Caco-2 (cell line): Measurements from ENCODE around the gene FBXL22. TPM values are rescaled to one million over a fixed set of nuclear protein-coding genes. Genes with fewer than 3 reads are reported as not detected.

Experiments used
- BruUV-seq: library from RNA; stranded (reverse); fragments of 400-500 nt; replicated peaks from 2 replicates; lab custom pipeline; 2021; lab: Mats Ljungman, UMichigan
- CTCF ChIA-PET: fragments of 300-600 bp; sonication (Branson Sonifier 250); formaldehyde crosslinking; loops from one replicate; lab custom pipeline; 2022; ENCODE audit warnings: antibody characterized with exemption; lab: Charles Lee
- POLR2A ChIA-PET: fragments of 300-600 bp; sonication (Branson Sonifier 250); formaldehyde crosslinking; loops from one replicate; lab custom pipeline; 2022; ENCODE audit warnings: antibody characterized with exemption; lab: Charles Lee
- DNase-seq, 2 experiments: peaks; one replicate each; pipeline versions ENCODE4 v3.0.0 to v3.0.0-alpha.2; 2020 to 2022
- H3K27me3 ChIP-seq: replicated peaks from 2 replicates; pipeline ENCODE4 v1.6.0; 2011; ENCODE audit warnings: low read length; ENCODE audit not compliant: control insufficient read depth, insufficient read depth
- H3K36me3 ChIP-seq: 2 replicates; pipeline ENCODE4 v1.5.1; 2011; ENCODE audit warnings: low read length; ENCODE audit not compliant: control insufficient read depth, insufficient read depth
- H3K4me1 ChIP-seq: fragments of 250-450 bp; sonication (Bioruptor Pico); 2 replicates; pipeline ENCODE4 v1.5.1; 2020; ENCODE audit warnings: mild to moderate bottlenecking
- H3K4me3 ChIP-seq: 2 replicates; pipeline ENCODE4 v1.5.1; 2011; ENCODE audit warnings: low read depth, mild to moderate bottlenecking, control low read depth, low read length
- H3K9me3 ChIP-seq: fragments of 250-450 bp; sonication (Bioruptor Pico); 2 replicates; pipeline ENCODE4 v1.5.1; 2020; ENCODE audit warnings: mild to moderate bottlenecking, moderate library complexity
- H3K27ac Mint-ChIP-seq: one replicate; pipeline ENCODE4 v1.8.0; 2022; ENCODE audit warnings: mixed read lengths; ENCODE audit not compliant: unreplicated experiment
- H3K27me3 Mint-ChIP-seq: one replicate; pipeline ENCODE4 v1.8.0; 2022; ENCODE audit warnings: mixed read lengths; ENCODE audit not compliant: insufficient read depth, unreplicated experiment
- H3K36me3 Mint-ChIP-seq: one replicate; pipeline ENCODE4 v1.8.0; 2022; ENCODE audit warnings: mild to moderate bottlenecking, mixed read lengths; ENCODE audit not compliant: insufficient read depth, unreplicated experiment
- H3K4me1 Mint-ChIP-seq: one replicate; pipeline ENCODE4 v1.8.0; 2022; ENCODE audit warnings: low read depth, mixed read lengths; ENCODE audit not compliant: unreplicated experiment
- H3K4me3 Mint-ChIP-seq: one replicate; pipeline ENCODE4 v1.8.0; 2022; ENCODE audit warnings: mild to moderate bottlenecking, moderate library complexity, mixed read lengths; ENCODE audit not compliant: unreplicated experiment
- H3K9me3 Mint-ChIP-seq: one replicate; pipeline ENCODE4 v1.8.0; 2022; ENCODE audit warnings: mixed read lengths; ENCODE audit not compliant: unreplicated experiment
- CTCF ChIP-seq, 2 experiments: fragments of 200-600 bp in 1 of 2; IDR thresholded peaks; 1 replicate in 1 of 2; 2 replicates in 1 of 2; pipeline versions ENCODE4 v1.5.1 to v1.8.0; 2011 to 2022; ENCODE audit warnings: antibody characterized with exemption in 1 of 2, control low read depth in 1 of 2, inconsistent platforms in 1 of 2, low read depth in 1 of 2, low read length in 1 of 2, mild to moderate bottlenecking in 1 of 2, moderate library complexity in 1 of 2; ENCODE audit not compliant: insufficient read depth in 1 of 2, severe bottlenecking in 1 of 2, unreplicated experiment in 1 of 2
- intact Hi-C: fragments of 100-400 bp; cut with micrococcal nuclease; formaldehyde crosslinking; loops from one replicate; pipeline ENCODE4 v1.10.0; 2022; ENCODE audit not compliant: unreplicated experiment
- total RNA-seq: library from RNA; stranded (reverse); gene quantifications from 2 replicates; pipeline ENCODE4 v1.2.3, GENCODE V29; 2022

FBXL22 gene
- total RNA-seq, 1 experiment from 2014 or later = not detected

- POLR2A ChIA-PET = no interaction called here
- Histone ChIP-seq H3K27me3 (no peaks in the 10 kb centered on the region), H3K36me3 (no peaks in the 10 kb centered on the region; the same call in 1 of the 2 replicates), H3K4me3 (no peak overlapping the region), H3K4me1 (no peaks in the 10 kb centered on the region), H3K9me3 (no peaks in the 10 kb centered on the region)
- Mint-ChIP-seq H3K36me3 (peaks cover 8% of the 10 kb centered on the region), H3K4me1 (no peaks in the 10 kb centered on the region), H3K4me3 (no peak overlapping the region), H3K9me3 (peaks cover 18% of the 10 kb centered on the region), H3K27ac (no peak overlapping the region), H3K27me3 (no peaks in the 10 kb centered on the region)
- no TSS peak for BruUV-seq
- CTCF ChIA-PET = no interaction called here
- DNase-seq = no peak
- intact Hi-C loops = no loop called here
- no peak for TF ChIP-seq CTCF (IDR thresholded peaks at IDR 0.05; ENCODE audit: insufficient read depth in 1 of 2, low read depth in 1 of 2, low read length in 1 of 2, severe bottlenecking in 1 of 2, unreplicated experiment in 1 of 2)
These were observed 26.2 kb downstream of the FBXL22 start for GRCh38 chr15:63623232-63623969.

- no peak overlapping the region for H3K27ac Mint-ChIP-seq
- Histone ChIP-seq H3K9me3 (no peaks in the 10 kb centered on the region), H3K4me3 (no peak overlapping the region), H3K27me3 (no peaks in the 10 kb centered on the region), H3K36me3 (no peaks in the 10 kb centered on the region; the same call in 1 of the 2 replicates), H3K4me1 (no peaks in the 10 kb centered on the region)
- no peaks in the 10 kb centered on the region for H3K4me1 Mint-ChIP-seq
- peaks cover under 1% of the 10 kb centered on the region for H3K9me3 Mint-ChIP-seq
- no peaks in the 10 kb centered on the region for H3K27me3 Mint-ChIP-seq
- no peak for TF ChIP-seq CTCF (IDR thresholded peaks at IDR 0.05; ENCODE audit: insufficient read depth in 1 of 2, low read depth in 1 of 2, low read length in 1 of 2, severe bottlenecking in 1 of 2, unreplicated experiment in 1 of 2)
- no TSS peak for BruUV-seq
- no peak for DNase-seq
- POLR2A ChIA-PET = no interaction called here
- intact Hi-C loops = no loop called here
- peaks cover 8% of the 10 kb centered on the region for H3K36me3 Mint-ChIP-seq
- CTCF ChIA-PET = no interaction called here
- no peak overlapping the region for H3K4me3 Mint-ChIP-seq
These were observed 29.8 kb downstream of the FBXL22 start for GRCh38 chr15:63626955-63627354.

GRCh38 chr15:63628123-63628822 lies 31.1 kb downstream of the FBXL22 start:
- BruUV-seq = no TSS peak
- Histone ChIP-seq H3K4me1 (no peaks in the 10 kb centered on the region), H3K9me3 (no peaks in the 10 kb centered on the region), H3K27me3 (no peaks in the 10 kb centered on the region), H3K36me3 (no peaks in the 10 kb centered on the region; the same call in 1 of the 2 replicates), H3K4me3 (no peak overlapping the region)
- Mint-ChIP-seq H3K27ac (no peak overlapping the region), H3K36me3 (peaks cover 18% of the 10 kb centered on the region), H3K4me3 (no peak overlapping the region), H3K9me3 (no peaks in the 10 kb centered on the region), H3K27me3 (no peaks in the 10 kb centered on the region), H3K4me1 (no peaks in the 10 kb centered on the region)
- DNase-seq = no peak
- ChIA-PET CTCF (no interaction called here), POLR2A (no interaction called here)
- intact Hi-C loops = no loop called here
- no peak for TF ChIP-seq CTCF (IDR thresholded peaks at IDR 0.05; ENCODE audit: insufficient read depth in 1 of 2, low read depth in 1 of 2, low read length in 1 of 2, severe bottlenecking in 1 of 2, unreplicated experiment in 1 of 2)
